ENCODE results near the gene MAP2. TPM values are rescaled to one million over a fixed set of nuclear protein-coding genes. Genes with fewer than 3 reads are reported as not detected.

MAP2 gene
- total RNA-seq, 1 experiment from 2014 or later, result 7.6 TPM

DNA sequence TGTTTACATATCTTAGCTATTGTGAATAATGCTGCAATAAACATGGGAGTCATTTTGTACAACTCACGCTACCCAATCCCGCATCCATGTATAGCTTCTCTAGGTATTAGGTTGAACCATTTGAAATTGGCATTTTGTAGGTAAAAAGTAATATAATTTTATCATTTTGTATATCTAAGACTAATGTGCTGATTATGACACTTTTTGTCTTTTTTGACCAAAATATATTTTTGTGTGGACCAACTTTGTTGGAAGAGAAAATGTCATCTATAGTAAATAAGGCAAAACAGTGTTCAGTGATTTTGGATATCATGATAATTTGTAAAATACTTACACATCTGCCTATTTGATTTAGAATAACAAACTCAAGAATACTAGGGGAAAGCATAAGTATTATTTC lies 150.7 kb downstream of the MAP2 start:
- Mint-ChIP-seq H3K4me1 (peaks cover 27% of the 10 kb centered on the region), H3K27ac (no peak overlapping the region), H3K36me3 (no peaks in the 10 kb centered on the region), H3K27me3 (ENCODE audit: low read depth) (no peaks in the 10 kb centered on the region), H3K9me3 (no peaks in the 10 kb centered on the region), H3K4me3 (no peak overlapping the region)
- ChIA-PET POLR2A (no interaction called here), CTCF (no interaction called here)
- no peak for TF ChIP-seq AR (CRISPR knock-in tag; IDR thresholded peaks at IDR 0.05)
- TF ChIP-seq SP1 (CRISPR knock-in tag; conservative IDR thresholded peaks at IDR 0.05), result no peak
- TF ChIP-seq ATF1 (CRISPR knock-in tag; IDR thresholded peaks at IDR 0.05), result no peak
- TF ChIP-seq MYBL2 (CRISPR knock-in tag; IDR thresholded peaks at IDR 0.05), result no peak
- DNase-seq (ENCODE audit: low spot score) (no peak), ATAC-seq (no peak)

DNA sequence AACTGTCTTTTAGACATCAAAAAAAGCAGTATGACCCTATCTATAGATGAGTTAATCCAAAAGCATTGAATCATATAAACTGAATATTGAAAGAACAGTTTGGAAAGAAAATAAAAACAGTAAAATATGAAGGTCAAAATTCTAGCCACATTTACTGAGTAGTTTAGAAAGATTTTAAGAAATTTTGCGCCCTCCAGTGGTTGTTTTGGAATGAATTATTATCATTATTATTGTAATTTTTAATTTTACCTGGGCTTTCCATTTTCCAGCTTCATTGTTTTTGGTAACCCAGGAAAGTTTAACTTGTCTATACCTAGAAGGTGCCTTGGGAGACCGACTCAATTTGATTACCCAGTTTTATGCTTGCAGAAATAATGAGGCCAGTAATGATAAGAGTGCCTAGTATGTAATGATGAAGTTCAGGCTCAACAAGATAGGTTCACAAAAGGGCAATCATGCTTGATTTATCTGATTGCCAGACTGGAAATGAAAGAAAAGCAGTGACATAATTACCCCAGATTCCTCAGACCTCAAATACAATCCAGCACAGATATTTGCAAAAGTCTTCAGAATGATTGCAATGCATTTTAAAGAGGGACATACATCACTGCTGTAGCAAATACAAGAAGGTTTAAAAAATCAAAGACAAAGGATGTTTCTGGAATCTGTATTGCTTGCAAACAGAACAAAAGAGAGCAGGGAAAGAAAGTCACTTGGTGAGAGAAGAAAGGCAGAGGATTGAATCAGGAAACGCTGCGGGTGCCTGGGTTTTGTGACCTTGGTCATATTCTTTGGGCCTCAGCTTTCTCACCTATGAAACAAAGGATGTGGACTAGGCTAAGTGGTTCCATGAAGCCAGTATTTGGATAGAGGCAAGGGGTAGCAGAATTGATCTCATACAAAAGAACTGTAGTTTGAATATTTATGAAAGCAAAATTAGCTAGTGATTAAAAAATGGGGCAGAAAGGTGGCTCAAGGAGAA lies 153.8 kb downstream of the MAP2 start:
- ChIA-PET CTCF (interaction anchor here (0.7 to 3.7 kb wide), 13 partner anchors 15 to 383 kb away, joined by 3 to 27 read pairs (median 5); partner anchors contain the start of genes MAP2 and UNC80), POLR2A (interaction anchor here (0.6 to 1.6 kb wide), 2 partner anchors 194 to 646 kb away, joined by 4 read pairs; no protein-coding TSS in a partner anchor)
- no peaks in the 10 kb centered on the region for H3K27me3 Mint-ChIP-seq (ENCODE audit: low read depth)
- H3K4me3 Mint-ChIP-seq, result no peak overlapping the region
- H3K9me3 Mint-ChIP-seq, result no peaks in the 10 kb centered on the region
- H3K4me1 Mint-ChIP-seq, result peaks cover 32% of the 10 kb centered on the region
- no peaks in the 10 kb centered on the region for H3K36me3 Mint-ChIP-seq
- H3K27ac Mint-ChIP-seq, result peak overlapping the region; percentile 69
- no peak for DNase-seq (ENCODE audit: low spot score)
- peak; percentile 53 for ATAC-seq
- TF ChIP-seq, protein P1, sequence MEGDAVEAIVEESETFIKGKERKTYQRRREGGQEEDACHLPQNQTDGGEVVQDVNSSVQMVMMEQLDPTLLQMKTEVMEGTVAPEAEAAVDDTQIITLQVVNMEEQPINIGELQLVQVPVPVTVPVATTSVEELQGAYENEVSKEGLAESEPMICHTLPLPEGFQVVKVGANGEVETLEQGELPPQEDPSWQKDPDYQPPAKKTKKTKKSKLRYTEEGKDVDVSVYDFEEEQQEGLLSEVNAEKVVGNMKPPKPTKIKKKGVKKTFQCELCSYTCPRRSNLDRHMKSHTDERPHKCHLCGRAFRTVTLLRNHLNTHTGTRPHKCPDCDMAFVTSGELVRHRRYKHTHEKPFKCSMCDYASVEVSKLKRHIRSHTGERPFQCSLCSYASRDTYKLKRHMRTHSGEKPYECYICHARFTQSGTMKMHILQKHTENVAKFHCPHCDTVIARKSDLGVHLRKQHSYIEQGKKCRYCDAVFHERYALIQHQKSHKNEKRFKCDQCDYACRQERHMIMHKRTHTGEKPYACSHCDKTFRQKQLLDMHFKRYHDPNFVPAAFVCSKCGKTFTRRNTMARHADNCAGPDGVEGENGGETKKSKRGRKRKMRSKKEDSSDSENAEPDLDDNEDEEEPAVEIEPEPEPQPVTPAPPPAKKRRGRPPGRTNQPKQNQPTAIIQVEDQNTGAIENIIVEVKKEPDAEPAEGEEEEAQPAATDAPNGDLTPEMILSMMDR (IDR thresholded peaks at IDR 0.05), result peak; percentile 19; the same call in 1 of the 2 replicates
- no peak for TF ChIP-seq PREB (CRISPR knock-in tag; IDR thresholded peaks at IDR 0.05; ENCODE audit: borderline replicate concordance)
- TF ChIP-seq, protein P2, sequence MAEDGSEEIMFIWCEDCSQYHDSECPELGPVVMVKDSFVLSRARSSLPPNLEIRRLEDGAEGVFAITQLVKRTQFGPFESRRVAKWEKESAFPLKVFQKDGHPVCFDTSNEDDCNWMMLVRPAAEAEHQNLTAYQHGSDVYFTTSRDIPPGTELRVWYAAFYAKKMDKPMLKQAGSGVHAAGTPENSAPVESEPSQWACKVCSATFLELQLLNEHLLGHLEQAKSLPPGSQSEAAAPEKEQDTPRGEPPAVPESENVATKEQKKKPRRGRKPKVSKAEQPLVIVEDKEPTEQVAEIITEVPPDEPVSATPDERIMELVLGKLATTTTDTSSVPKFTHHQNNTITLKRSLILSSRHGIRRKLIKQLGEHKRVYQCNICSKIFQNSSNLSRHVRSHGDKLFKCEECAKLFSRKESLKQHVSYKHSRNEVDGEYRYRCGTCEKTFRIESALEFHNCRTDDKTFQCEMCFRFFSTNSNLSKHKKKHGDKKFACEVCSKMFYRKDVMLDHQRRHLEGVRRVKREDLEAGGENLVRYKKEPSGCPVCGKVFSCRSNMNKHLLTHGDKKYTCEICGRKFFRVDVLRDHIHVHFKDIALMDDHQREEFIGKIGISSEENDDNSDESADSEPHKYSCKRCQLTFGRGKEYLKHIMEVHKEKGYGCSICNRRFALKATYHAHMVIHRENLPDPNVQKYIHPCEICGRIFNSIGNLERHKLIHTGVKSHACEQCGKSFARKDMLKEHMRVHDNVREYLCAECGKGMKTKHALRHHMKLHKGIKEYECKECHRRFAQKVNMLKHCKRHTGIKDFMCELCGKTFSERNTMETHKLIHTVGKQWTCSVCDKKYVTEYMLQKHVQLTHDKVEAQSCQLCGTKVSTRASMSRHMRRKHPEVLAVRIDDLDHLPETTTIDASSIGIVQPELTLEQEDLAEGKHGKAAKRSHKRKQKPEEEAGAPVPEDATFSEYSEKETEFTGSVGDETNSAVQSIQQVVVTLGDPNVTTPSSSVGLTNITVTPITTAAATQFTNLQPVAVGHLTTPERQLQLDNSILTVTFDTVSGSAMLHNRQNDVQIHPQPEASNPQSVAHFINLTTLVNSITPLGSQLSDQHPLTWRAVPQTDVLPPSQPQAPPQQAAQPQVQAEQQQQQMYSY (CRISPR knock-in tag; IDR thresholded peaks at IDR 0.05), result no peak

DNA sequence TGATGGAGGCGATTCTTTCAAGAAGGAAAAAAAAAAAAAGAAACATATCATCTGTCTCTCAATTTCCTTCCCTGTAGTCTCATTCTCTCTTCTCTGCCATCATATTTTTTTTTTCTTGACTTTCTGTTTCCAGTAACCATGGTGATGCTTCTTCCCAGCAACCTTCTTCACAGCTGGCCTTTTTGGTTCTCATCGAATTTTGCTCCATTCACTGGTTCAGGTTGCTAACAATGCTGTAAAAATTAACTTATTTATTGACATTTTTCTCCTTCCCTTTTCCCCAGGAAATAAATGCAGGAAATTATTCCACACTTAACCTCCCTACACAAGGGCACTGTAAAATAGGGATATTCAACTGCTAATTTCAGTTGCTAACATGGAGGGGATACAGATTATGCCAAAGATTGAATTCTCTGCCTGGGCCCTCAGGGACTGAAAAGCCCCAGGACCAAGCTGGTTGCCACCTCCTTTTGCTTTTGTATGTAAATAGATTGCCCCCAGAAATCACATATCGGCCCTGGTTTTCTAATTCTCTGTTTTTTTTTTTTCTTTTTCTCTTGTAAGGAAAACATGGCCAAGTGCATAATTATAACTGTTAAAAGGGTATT lies 154.7 kb downstream of the MAP2 start:
- ATAC-seq (0 out of 2 replicates have a peak, but pooled peaks have one; percentile 33), DNase-seq (ENCODE audit: low spot score) (no peak)
- Mint-ChIP-seq H3K27ac (no peak overlapping the region), H3K4me1 (peaks cover 32% of the 10 kb centered on the region), H3K27me3 (ENCODE audit: low read depth) (no peaks in the 10 kb centered on the region), H3K36me3 (no peaks in the 10 kb centered on the region), H3K9me3 (no peaks in the 10 kb centered on the region), H3K4me3 (no peak overlapping the region)
- TF ChIP-seq NFYB (CRISPR knock-in tag; conservative IDR thresholded peaks at IDR 0.05; ENCODE audit: low read depth) (no peak), SMAD3 (CRISPR knock-in tag; IDR thresholded peaks at IDR 0.05; ENCODE audit: borderline replicate concordance) (no peak), CDX4 (CRISPR knock-in tag; IDR thresholded peaks at IDR 0.05; ENCODE audit: borderline replicate concordance) (no peak), HMGA2 (CRISPR knock-in tag; IDR thresholded peaks at IDR 0.05) (no peak), ZNF263 (CRISPR knock-in tag; IDR thresholded peaks at IDR 0.05; ENCODE audit: low read depth) (no peak)
- ChIA-PET CTCF (interaction anchor here (0.7 to 3.7 kb wide), 11 partner anchors 11 to 382 kb away, joined by 3 to 27 read pairs (median 5); partner anchors contain the start of gene MAP2), POLR2A (interaction anchor here (0.6 to 1.6 kb wide), 2 partner anchors 194 to 645 kb away, joined by 4 read pairs; no protein-coding TSS in a partner anchor)
